ENCODE results near the gene TPCN2. TPM values are rescaled to one million over a fixed set of nuclear protein-coding genes. Genes with fewer than 3 reads are reported as not detected.

Gene TPCN2
- total RNA-seq, 6 experiments from 2014 or later: 8.0 to 11.2 (median 9.0) TPM

DNA sequence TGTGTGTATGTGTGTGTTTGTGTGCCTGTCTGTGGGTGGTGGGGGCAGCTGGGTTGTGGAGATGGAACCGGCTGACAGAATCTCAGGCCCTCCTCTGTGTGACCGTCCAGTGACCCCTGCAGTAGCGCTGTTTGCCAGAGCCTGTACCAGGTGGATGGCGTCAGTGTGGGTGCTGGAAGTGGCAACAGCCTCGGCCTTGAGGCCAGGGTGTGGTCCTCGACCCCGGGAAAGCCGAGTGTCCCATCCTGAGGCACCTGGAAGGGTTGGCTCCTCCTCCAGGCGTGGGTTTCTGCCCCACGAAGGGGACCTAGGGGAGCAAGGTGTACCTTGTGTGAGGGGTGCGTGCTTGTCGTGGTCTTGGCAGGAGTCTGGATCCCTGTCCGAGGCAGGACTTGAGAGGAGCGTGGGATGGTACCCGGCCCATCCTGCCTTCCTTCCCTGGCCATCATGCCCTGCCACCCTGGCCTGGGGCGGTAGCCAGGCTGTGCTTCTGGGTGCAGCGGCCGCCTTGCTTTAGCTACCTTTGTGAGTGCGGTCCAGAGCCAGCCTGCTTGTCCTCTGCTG lies 16.5 kb downstream of the TPCN2 start:
- TF ChIP-seq, protein P1, sequence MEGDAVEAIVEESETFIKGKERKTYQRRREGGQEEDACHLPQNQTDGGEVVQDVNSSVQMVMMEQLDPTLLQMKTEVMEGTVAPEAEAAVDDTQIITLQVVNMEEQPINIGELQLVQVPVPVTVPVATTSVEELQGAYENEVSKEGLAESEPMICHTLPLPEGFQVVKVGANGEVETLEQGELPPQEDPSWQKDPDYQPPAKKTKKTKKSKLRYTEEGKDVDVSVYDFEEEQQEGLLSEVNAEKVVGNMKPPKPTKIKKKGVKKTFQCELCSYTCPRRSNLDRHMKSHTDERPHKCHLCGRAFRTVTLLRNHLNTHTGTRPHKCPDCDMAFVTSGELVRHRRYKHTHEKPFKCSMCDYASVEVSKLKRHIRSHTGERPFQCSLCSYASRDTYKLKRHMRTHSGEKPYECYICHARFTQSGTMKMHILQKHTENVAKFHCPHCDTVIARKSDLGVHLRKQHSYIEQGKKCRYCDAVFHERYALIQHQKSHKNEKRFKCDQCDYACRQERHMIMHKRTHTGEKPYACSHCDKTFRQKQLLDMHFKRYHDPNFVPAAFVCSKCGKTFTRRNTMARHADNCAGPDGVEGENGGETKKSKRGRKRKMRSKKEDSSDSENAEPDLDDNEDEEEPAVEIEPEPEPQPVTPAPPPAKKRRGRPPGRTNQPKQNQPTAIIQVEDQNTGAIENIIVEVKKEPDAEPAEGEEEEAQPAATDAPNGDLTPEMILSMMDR (IDR thresholded peaks at IDR 0.05): no peak
- no peak overlapping the region for H3K27ac Mint-ChIP-seq
- H3K36me3 Mint-ChIP-seq (ENCODE audit: low read depth): peaks cover 9% of the 10 kb centered on the region
- H3K4me1 Mint-ChIP-seq (ENCODE audit: low read depth): no peaks in the 10 kb centered on the region
- no peak for DNase-seq
- H3K27me3 Mint-ChIP-seq (ENCODE audit: insufficient read depth): no peaks in the 10 kb centered on the region
- H3K4me3 Mint-ChIP-seq: no peak overlapping the region
- H3K9me3 Mint-ChIP-seq: no peaks in the 10 kb centered on the region

DNA sequence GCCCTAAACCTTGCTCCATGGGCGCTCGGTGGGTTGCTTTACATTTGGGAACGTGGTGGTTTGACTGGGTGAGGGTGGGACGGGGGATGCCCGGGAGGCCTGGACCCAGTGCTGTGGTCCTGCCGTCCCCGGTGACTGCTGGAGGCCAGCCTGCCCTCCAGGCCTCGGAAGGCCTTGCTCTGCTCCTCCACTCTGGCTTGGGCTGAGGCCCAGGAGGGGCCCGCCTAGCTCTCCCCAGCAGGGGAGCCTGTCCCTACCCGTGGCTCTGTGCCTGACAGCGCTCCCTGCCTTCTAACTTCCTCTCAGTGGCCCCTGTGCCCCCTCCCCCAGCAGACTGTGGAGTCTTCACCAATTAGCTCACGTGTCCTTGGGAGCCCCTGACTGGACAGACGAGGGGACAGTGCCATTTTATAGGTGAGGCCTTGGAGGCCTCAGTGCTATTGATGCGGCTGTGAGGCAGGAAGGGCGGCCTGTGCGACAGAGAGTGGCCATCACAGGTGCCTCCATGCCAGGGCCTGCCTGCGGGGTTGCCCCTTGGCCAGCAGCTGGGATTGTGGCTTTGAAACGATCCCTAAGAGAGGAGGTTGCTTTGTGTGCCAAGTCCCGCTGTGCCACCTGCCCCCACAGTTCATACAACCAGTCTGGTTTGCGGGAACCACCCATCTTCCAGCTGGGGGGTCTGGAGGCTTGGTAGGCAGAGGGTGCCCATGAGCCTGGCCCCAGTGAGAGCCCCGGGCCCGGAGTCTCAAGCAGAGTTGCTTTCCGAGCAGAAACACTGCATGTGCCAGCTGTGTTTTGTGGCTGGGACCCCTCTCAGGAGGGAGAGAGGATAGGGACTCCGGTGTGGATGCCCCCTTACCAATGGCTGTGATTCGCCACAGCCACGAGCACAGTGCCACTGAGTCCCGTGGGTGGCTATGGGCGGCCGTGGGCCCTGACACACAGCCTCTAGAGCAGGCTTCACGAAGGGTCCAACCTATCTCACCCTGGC lies 17.7 kb downstream of the TPCN2 start:
- Mint-ChIP-seq H3K9me3 (no peaks in the 10 kb centered on the region), H3K4me3 (no peak overlapping the region), H3K36me3 (ENCODE audit: low read depth) (peaks cover 12% of the 10 kb centered on the region), H3K27me3 (ENCODE audit: insufficient read depth) (no peaks in the 10 kb centered on the region), H3K4me1 (ENCODE audit: low read depth) (no peaks in the 10 kb centered on the region), H3K27ac (no peak overlapping the region)
- DNase-seq: no peak
- TF ChIP-seq, protein P1 (IDR thresholded peaks at IDR 0.05): no peak

DNA sequence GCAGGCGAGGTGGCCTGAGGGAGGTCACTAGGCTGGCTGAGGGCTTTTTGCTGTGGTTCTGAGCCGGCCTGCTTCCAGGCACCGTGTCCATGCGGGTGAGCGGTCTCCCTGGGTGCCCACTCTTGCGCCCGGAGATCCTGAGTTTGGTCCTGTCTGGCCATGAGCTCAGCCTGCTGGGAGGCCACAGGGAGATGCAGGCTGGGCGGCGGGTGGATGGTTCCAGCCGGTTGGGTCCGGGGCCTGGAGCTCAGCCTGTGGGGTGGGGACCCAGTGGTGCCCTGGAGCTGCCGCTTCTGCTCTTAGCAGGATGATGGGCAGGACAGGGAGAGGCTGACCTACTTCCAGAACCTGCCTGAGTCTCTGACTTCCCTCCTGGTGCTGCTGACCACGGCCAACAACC lies 18.5 kb downstream of the TPCN2 start:
- no peak overlapping the region for H3K4me3 Mint-ChIP-seq
- TF ChIP-seq, protein P1 (IDR thresholded peaks at IDR 0.05): no peak
- H3K9me3 Mint-ChIP-seq: no peaks in the 10 kb centered on the region
- peaks cover 12% of the 10 kb centered on the region for H3K36me3 Mint-ChIP-seq (ENCODE audit: low read depth)
- H3K27me3 Mint-ChIP-seq (ENCODE audit: insufficient read depth): no peaks in the 10 kb centered on the region
- no peak overlapping the region for H3K27ac Mint-ChIP-seq
- no peaks in the 10 kb centered on the region for H3K4me1 Mint-ChIP-seq (ENCODE audit: low read depth)
- no peak for DNase-seq

DNA sequence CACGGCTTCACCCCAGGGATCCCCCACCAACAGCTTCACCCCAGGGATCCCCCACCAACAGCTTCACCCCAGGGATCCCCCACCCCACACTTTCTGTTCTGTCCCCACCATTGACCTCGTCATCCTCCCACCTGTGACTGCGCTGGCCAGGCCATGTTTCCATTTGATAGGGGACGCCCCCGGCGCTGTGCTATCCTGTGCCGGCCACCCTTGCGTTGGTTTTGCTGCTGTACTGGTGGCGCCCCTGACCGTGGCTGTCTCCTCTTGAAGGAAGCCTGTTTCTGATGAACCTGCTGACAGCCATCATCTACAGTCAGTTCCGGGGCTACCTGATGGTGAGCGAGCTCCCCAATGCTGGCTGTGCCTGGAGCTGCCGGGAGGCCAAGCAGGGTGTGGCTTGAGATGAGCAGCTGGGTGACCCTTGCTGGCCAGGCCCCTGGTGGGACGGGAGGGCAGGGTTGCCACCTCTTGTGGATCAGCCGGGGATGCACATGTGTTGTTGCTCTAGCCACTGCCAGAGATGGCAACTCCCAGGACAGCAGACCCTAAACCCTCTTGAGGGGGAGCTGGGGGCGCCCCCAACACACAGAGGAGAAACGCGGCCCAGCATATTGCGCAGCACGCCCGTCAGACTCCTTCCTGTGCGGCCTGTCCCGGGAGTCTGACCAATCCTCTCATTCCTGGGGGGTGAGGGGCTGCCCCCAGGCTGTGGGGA lies 22.5 kb downstream of the TPCN2 start:
- Mint-ChIP-seq H3K36me3 (ENCODE audit: low read depth) (peaks cover 12% of the 10 kb centered on the region), H3K4me3 (no peak overlapping the region)

DNA sequence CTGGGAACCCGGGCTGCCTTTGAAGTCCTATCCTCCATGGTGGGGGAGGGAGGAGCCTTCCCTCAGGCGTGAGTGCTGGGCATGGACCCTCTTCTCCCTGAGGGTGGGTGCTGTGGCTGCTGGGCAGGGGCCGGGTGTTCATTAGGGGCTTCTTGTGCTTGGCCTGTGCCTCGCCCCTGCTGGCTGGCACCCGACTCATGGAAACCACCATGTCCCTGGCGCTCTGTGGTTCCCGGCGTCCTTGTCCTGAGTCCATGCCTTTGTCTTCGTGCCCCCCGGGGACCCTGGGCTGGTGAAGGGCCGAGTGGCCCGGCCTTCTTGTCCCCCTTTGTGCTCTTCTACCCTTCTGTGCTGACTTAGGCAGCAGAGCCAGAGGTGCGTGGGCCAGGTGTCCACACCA lies 23.2 kb downstream of the TPCN2 start:
- TF ChIP-seq, protein P1 (IDR thresholded peaks at IDR 0.05): no peak
- H3K9me3 Mint-ChIP-seq: no peaks in the 10 kb centered on the region

More for the DNA sequence above, 22.5 kb downstream of the TPCN2 start:
- DNase-seq: no peak
- H3K4me1 Mint-ChIP-seq (ENCODE audit: low read depth): peaks cover 23% of the 10 kb centered on the region
- no peaks in the 10 kb centered on the region; the same call in 1 of the 2 replicates for H3K27me3 Mint-ChIP-seq (ENCODE audit: insufficient read depth)
- TF ChIP-seq, protein P1 (IDR thresholded peaks at IDR 0.05): no peak
- H3K27ac Mint-ChIP-seq: no peak overlapping the region
- no peaks in the 10 kb centered on the region for H3K9me3 Mint-ChIP-seq

More for the DNA sequence above, 23.2 kb downstream of the TPCN2 start:
- H3K27ac Mint-ChIP-seq: no peak overlapping the region
- H3K36me3 Mint-ChIP-seq (ENCODE audit: low read depth): peaks cover 12% of the 10 kb centered on the region
- peaks cover 24% of the 10 kb centered on the region for H3K4me1 Mint-ChIP-seq (ENCODE audit: low read depth)
- DNase-seq: no peak
- no peaks in the 10 kb centered on the region; the same call in 1 of the 2 replicates for H3K27me3 Mint-ChIP-seq (ENCODE audit: insufficient read depth)
- H3K4me3 Mint-ChIP-seq: no peak overlapping the region

Data from HFFc6 (cell line).